HG02678 (cell line): ENCODE data around the gene FMO1.
"Not testable (repeated sequence)": the region's sequence is repeated elsewhere in the genome, so short reads cannot be mapped to it uniquely, and the experiment has no call there.

ENCODE experiments used
- ATAC-seq: cut with Tn5 transposase; IDR thresholded peaks from one replicate; pipeline ENCODE4 v1.9.1; 2021; ENCODE audit warnings: mild to moderate bottlenecking, moderate library complexity; ENCODE audit not compliant: unreplicated experiment

FMO1 gene, protein sequence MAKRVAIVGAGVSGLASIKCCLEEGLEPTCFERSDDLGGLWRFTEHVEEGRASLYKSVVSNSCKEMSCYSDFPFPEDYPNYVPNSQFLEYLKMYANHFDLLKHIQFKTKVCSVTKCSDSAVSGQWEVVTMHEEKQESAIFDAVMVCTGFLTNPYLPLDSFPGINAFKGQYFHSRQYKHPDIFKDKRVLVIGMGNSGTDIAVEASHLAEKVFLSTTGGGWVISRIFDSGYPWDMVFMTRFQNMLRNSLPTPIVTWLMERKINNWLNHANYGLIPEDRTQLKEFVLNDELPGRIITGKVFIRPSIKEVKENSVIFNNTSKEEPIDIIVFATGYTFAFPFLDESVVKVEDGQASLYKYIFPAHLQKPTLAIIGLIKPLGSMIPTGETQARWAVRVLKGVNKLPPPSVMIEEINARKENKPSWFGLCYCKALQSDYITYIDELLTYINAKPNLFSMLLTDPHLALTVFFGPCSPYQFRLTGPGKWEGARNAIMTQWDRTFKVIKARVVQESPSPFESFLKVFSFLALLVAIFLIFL

GRCh38 chr1:171248302-171248701 lies at the start of gene FMO1:
Gene FMO1 (plus strand): TSS chr1:171248494. CDS start chr1:171258088, 9,594 bp downstream.
- no peak for ATAC-seq

DNA sequence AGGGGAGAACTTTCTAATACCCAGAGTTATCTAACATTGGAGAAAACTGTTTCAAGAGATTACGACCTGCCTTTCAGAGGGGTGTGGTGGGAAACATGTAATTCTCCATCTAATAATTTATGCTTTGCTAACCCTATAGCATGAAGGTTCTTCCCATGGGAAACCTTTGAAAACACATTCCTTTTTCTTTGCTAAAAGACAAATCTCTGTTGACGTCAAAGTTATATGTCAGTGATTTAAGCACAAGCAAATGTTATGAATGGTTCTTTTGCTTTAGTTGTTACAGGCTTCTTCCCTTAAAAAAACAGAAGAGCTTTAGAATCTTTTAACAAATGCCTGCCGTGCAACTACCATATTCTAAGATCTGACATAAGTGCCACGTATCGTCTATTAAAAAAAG lies 44.0 kb upstream of the FMO1 start:
- no peak for ATAC-seq

GRCh38 chr1:171206204-171206977 lies 41.9 kb upstream of the FMO1 start:
- no peak for ATAC-seq

- ATAC-seq: no peak
Measured at GRCh38 chr1:171206978-171207355, 41.3 kb upstream of the FMO1 start.

DNA sequence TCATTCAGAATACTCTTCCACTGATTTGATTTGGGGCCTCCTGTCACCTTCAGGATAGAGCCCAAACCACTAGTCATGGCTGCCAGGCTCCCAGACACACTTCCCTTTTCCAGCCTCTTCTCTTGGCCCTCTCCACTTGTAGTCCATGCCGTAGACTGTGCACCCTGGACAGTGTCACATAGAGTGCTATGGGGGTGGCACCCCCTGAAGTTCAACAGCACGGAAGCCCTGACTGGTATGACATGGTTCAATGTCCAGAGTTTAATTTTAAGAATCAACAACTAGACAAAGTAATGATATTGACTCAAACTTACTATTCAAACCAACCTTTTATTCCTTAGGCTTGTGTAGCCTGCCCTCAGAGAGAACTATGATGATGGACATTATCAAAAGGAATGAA lies 40.9 kb upstream of the FMO1 start:
- ATAC-seq: no peak

DNA sequence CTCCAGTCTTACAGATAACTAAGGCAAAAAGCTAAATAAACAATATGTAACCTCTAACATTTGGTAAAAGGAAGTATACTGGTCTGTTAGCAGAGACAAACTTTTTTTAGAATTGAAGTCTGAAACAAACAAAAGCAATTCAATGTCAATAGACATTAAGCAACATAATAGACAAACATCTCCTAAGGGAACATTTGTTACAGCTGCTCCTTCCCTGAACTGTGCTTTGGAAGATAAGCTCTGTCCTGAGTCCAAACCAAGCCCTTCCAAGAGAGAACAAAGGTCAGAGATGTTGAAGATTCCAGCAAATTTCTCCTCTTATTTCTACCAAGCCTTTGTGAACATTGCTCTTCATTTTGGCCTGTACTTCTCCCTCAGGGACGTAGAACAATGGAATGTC lies 37.9 kb upstream of the FMO1 start:
- ATAC-seq: no peak

- no peak for ATAC-seq
Measured at GRCh38 chr1:171212607-171213351, 35.5 kb upstream of the FMO1 start.

DNA sequence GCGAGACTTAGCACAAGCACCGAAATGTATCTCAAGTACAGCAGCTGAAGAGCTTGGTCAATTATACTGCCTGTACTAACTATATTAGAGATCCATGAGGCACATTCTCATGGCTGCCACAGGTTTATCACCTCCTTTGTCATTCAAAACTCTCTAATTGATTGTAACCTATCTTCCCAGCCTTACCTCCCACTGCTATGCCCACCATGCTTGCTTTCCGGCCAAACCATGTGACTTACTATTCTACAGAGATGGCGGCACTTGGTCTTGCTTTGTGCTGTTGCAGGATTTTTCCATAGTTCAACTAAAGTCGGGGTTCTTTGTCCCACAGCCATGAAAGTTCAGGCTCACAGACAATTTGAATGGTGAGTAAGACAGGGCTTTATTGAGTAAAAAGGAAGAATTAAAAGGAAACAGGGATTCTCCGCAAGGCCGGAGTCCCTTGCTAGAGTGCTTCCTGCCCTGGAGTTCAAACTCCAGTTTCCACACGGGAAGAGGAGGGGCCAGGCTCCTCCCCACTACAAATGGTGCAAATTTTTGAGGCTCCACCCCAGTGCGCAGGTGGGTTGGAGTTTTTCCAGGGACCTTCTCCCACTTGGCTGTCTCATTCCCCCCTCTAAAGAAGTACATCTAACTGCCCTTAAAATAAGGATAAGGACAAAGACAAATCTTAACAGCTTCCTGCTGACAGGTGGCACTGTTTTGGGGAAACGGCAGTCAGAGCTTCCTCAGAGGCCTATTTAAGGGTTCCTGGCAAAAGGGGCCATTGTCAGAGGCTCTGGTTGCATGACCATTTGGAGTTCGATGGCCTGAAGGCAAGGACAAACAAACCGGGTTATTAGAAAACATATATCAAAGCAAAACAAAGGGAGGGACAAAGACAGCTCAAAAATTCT lies 34.5 kb upstream of the FMO1 start:
- ATAC-seq: no peak

DNA sequence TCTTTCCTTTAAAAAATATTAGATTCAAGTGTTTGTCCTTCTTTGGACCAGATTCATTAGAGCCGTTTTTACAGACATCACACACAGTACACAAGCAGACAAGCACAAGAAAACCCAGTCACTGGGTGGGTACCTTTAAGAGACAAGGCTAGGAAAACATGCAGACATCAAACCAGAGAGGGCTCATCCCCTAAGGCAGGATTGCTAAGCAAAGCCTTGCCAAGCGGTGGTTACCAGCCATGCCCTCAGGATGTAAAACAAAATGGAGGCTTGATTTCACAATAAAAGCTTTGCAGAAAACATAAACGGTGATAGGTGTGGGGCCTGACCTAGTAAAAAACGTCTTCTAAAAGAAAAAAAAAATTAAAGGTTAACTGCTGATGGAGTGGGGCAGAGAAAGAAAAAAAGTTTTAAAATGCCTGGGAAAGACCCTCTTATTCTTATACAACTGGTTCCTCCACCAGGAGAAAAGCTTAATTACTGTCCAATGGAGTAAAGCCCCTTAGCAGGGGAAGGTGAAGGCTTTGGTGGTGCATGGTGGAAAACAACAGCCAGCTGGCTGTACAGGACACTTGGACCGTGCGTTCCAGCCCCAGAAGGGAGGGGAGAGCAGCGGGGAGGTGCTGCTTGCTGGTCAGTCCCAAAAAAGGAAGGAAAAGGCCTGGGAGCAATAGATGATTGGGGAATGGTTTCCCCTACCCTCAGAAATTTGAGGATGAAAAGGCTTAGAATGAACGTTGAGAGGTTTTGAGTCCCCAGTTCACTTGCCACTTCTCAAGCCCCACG lies 30.4 kb upstream of the FMO1 start:
- no peak for ATAC-seq

DNA sequence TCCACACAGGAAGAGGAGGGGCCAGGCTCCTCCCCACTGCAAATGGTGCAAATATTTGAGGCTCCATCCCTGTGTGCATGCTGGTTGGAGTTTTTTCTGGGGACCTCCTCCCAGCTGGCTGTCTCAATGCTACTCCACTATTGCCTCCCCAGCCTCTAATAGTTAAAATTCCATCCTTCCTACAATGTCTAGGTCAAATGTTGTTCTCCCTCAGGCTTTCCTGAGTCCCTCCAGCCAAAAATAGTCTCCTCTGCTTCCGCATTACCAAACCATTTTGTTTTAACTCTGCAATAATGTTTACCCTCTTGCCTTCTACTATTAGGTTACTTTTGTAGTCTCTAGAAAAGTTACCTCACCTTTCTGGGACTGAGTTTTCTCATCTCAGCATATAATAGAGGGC lies 29.6 kb upstream of the FMO1 start:
- no peak for ATAC-seq

DNA sequence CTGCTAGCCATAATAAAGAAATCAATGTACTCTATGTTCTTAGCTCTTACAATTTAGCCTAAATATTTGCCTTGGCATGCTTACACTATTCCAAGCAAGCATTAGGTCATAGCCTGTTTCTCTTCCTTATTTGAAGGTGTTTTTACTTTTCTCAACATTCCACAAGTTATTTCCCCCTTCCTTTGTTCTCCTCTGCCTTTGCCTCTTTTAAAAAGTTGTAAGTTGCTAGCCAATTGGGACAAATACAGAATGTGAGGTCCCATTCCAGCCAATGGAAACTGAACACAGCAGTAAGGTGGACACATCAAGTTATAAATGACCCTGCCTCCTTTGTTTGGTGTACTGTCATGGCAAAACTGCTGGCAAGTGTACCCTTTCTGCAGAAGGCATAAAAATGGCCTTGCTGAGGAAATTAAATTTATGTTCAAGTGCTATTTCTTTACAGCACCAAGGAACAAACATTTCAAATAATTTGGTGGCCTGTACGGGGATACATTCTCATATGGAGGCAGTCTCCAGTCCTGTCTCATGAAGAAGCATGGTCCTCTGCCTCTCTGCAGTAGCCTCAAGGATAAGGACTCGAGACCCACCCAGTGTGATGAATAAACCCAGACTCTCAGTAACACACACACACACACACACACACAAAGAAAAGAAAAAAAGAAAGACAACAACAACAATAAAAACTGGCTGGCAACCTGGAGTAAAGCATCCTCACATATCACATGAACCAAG lies 28.8 kb upstream of the FMO1 start:
- ATAC-seq: no peak

DNA sequence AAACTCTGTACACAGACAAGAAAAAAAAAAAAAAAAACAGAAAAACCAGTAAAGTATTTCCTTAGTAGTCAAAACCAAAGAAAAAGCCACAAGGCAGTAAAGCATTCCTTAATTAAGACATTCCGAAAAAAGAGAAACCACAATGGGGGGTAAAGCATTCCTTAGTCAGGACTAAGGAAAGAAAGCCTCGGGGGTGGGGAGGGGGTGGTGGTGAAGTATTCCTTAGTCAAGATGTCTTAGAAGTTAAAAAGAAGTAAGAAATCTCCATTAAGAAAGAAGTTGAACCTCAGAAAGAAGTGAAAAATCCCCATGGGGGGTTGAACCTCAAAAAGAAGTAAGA lies 28.2 kb upstream of the FMO1 start:
- ATAC-seq: no peak

DNA sequence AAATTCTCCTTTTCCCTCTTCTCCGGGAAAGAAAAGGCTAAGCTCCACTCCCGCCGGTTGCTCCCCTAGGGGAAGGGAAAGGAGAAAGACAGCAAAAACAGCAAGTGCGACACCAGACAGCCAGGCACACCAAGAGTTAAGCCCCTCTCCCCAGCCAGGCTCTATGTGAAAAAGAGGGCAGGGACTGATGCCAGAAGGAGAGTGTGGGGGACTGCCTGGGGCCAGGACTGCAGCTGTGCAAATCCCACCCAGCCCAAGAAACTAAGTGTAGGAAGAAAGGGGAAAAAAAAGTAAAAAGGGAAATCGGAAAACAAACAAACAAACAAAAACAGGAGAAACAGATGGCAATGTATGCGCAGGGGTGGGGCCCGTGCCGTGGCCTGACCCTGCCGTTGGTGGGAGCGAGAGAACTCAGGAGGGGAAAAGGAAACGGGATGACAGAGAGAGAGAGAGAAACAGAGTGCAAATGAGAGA lies 27.7 kb upstream of the FMO1 start:
- no peak for ATAC-seq

GRCh38 chr1:171221665-171222591 lies 26.4 kb upstream of the FMO1 start:
- no peak for ATAC-seq

GRCh38 chr1:171222936-171223335 lies 25.4 kb upstream of the FMO1 start:
- no peak for ATAC-seq

DNA sequence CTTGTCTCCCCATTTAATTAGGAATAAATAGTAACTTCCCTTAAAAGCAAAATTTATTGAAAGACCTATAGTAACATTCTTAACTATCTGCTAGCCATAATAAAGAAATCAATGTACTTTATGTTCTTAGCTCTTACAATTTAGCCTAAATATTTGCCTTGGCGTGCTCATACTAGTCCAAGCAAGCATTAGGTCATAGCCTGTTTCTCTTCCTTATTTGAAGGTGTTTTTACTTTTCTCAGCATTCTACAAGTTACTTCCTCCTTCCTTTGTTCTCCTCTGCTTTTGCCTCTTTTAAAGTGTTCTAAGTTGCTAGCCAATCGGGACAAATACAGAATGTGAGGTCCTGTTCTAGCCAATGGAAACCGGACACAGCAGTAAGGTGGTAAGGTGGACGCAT lies 24.0 kb upstream of the FMO1 start:
- ATAC-seq: not testable (repeated sequence)

DNA sequence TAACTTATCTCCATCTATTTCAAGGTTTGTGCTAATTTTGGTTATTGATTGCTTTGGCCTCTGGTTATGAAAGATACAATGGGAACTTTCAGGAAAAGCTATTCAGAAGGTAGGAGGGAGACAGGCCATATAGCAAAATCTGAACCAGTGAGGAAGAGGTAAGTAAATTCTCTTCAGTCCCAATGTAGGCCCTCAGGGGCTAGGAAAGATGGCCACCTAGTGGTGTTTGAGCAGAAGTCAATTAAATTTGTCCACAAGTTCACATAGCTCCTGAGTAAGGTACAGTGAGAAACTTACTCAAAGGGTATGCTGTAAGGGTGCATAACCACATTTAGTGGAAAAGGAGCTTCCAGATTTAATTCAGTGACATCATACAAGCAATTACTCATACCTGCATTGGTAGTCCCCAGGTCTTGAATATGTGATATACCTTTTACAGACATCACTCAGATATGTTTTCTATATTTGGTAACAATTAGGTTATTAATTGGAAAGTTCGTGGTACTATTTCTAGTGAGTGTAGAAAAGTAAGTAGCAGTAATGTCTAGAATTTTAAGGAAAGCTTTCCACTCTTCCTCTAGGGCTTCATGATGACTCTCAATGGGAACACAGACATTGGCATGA lies 21.4 kb upstream of the FMO1 start:
- peak; percentile 94 for ATAC-seq
